HG03103 (cell line): ENCODE data around the gene SDCCAG8.

Source experiments
- ATAC-seq: cut with Tn5 transposase; IDR thresholded peaks from one replicate; pipeline ENCODE4 v1.9.1; 2021; ENCODE audit warnings: low read depth; ENCODE audit not compliant: unreplicated experiment

The SDCCAG8 gene

GRCh38 chr1:243447347-243447746 lies 191.5 kb downstream of the SDCCAG8 start:
- no peak for ATAC-seq

GRCh38 chr1:243447844-243448243 lies 192.0 kb downstream of the SDCCAG8 start:
- no peak for ATAC-seq

GRCh38 chr1:243449373-243449772 lies 193.5 kb downstream of the SDCCAG8 start:
- no peak for ATAC-seq

DNA sequence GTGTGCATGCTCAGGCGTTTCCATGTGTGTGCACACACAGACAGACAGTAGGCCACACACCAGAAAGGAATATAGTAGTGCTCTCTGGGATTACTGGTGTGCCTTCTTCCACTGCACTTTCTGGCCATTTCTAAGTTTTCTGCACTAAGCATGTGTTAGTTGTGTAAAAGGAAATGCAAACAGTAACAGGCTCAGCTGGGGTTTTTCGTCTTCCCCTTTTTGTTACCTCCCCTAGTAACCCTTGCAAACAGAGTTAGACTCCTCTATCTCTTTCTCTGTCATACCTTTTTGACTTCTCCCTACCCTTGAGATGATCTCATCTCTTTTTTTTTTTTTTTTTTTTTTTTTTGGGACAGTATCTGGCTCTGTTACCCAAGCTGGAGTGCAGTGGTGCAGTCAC lies 196.3 kb downstream of the SDCCAG8 start:
- ATAC-seq: no peak

DNA sequence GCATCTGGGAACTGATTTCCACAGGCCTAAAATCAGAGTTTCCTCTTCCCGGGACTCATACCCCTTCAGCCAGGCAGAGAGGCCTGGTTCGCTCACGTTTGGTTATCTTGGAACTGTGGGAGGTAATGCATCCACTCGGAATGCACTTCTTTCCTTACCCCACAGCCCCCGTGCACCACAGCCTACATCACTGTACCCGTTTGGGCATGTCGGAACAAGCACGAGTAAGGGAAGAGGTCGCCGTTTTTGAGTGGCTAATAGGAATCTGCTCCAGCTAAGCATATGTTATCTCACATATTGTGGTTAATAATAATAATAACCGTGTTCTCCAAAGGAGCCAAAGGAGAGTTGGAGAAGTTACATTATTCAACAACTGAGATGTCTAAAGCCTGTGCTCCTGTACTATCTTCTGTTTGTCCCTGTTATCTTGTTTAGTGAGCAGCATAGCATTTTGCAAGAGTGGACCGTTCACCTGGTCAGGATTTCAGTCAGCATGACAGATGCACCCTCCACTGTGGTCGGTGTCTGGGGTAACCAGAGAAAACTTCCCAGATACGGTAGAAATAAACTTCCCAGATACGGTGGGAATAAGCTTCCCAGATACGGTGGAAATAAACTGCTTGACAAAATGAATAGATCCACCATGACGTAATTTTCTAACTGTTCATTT lies 198.6 kb downstream of the SDCCAG8 start:
- no peak for ATAC-seq

GRCh38 chr1:243455760-243456651 lies 200.2 kb downstream of the SDCCAG8 start:
- ATAC-seq: no peak

DNA sequence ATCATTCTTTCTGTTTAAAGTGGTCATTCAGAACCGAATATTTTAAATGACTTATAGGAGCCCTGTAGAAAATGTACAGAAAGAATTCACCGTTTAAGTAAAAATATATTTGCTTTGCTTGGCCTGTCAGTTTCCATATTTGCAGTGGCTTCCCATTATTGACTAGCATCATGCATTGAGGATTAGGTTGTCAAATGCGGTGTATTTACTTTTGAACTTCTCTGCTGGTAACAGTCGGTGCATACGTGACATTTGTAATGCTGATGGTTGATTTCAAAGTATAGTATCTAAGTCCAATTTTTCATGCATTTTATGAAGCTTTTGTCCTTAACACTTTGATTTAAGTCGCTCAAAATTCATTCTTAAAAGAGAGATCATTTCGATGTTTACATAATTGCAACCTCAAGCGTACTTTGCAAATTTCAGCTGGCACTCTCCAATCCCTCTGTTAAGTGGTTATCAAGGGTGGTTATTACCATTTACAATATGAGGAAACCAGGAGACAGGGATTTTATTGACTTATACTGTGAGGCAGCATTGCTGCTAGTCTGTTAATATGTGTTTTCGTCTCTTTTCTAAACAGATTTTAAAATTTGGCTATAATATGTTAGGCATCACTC lies 201.6 kb downstream of the SDCCAG8 start:
- ATAC-seq: no peak

DNA sequence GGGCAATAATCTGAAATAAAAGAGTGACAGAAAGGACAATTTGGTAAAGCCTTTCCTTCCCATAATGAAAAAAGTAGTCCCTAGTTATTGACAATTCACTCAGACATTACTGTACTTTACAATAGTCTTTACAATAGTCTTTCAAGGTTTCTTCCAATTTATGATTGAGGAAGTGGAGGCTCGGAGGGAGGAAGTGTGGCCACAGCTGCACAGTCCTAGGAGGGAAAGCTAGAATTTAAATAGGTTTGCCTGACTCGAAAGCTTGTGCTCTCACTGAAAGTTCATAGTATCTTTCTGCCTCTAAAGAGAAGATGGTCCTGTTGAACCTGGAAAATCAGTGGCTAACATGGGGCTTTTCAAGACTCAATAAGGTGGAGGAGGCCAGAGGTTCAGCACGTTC lies 203.2 kb downstream of the SDCCAG8 start:
- ATAC-seq: no peak

GRCh38 chr1:243461700-243462099 lies 205.9 kb downstream of the SDCCAG8 start:
- no peak for ATAC-seq

DNA sequence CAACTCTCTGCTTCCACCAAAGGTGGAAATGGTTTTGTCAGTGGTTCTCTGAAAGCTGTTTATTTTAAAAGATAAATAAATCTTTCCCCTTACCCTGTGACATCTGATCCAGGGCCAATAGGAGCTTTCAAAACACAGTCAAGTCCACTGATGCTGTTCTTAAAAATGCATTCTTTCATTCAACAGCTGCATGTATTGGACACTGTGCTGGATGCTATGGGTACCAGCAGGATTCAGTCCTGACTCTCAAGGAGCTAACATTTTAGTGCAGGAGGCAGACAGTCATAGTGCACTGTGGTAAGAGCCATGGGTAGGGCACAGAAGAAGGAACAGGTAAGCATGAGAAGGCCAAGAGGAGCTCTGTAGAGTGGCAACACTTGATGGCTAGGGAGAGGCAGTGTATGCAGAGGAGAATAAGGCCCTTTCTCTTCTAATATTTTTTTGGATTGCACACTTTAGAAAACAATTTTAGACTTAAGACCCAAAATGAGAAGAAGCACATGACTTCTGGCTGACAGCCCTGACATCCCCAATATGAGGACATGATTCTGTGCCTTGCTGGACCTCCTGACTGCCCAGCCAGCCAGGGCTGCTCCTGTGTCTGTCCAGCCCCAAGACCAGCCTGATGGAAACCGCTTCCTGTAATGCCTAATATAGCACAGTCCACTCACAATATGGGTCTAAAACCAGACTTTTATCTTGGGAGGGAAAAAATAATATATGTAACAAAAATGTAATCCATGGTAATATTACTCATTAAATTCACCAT lies 207.3 kb downstream of the SDCCAG8 start:
- no peak for ATAC-seq

GRCh38 chr1:243465081-243465480 lies 209.2 kb downstream of the SDCCAG8 start:
- ATAC-seq: no peak

- peak; percentile 60 for ATAC-seq
Measured at GRCh38 chr1:243465738-243466137, 209.9 kb downstream of the SDCCAG8 start.

DNA sequence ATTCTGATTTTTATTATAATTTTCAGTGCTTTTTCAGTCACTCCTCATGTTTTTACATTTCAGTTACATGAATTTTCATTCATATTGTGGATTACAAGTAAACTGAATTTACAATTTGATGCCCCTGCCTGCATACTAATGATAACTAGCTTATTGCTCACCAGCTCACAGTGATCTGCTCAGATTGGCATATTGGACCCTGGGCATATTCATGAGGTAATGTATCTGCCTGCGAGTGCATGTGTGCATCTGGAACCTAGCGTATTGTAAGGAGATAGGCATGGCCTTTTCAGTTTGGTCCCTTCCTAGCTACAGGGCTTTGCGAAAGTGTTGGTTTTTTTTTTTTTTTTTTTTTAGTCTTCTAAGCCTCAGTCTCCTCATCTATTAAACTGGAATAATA lies 213.7 kb downstream of the SDCCAG8 start:
- ATAC-seq: no peak

GRCh38 chr1:243470502-243470901 lies 214.7 kb downstream of the SDCCAG8 start:
- ATAC-seq: no peak

- no peak for ATAC-seq
Measured at GRCh38 chr1:243471026-243471685, 215.3 kb downstream of the SDCCAG8 start.

GRCh38 chr1:243471754-243472745 lies 216.2 kb downstream of the SDCCAG8 start:
- ATAC-seq: peak; percentile 70

DNA sequence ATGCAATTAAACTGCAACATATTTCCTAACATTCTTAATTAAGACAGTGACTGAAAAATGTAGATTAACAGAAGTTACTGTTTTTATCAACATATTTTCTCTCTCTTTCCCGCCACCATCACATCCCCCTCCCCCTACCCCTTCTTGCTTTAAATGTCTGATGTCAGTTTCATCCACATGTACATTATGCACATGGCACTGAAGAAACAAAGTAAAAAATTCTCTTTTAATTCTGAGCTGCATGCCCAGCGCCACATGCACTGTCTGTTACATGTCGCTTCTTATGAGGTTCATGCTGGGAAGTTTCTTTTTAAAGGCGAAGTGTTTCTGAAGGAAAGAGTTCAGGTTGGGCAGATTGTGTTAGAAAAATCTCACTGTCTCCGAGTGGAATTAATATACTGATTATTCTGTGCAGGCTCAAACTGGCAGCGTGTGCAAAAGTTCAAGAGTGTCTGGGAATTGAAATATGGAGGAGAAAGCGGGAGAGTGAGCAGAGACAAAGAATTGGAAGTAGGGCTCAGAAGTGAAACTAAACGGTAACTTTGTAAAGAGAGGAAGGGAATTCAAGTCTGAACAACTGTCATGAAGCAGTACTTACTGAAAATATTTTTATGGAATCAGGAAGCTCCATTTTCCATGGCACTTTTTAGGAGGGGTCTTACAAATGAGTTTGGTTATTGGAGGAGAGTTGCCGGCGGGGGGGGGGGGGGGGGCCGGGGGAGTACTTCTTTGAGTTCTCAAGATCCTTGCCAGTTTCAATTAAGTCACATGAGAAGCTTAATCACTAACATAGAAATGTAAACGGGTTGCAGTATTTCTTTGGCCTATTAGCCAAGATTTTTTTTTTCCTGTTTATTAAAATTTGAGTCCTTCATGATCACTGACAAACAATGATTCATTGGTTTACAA lies 217.6 kb downstream of the SDCCAG8 start:
- ATAC-seq: no peak
